ENCODE results near the gene RSU1.

- TF ChIP-seq CTCF (IDR thresholded peaks at IDR 0.05) (no peak), POLR2A (IDR thresholded peaks at IDR 0.05) (no peak)
Measured at GRCh38 chr10:16852624-16853023, 35.4 kb upstream of the RSU1 start.
